Central memory CD8-positive, alpha-beta T cell (primary cell): ENCODE data around the gene NCOA5.

Source experiments
- ATAC-seq: fragments of 150-1000 bp; cut with Tn5 transposase; replicated peaks from 2 replicates; pipeline ENCODE4 v1.10.0; 2022; ENCODE audit warnings: mild to moderate bottlenecking, moderate FRiP score, moderate number of reproducible peaks; ENCODE audit not compliant: poor library complexity, severe bottlenecking; ENCODE audit errors: extremely low read depth
- DNase-seq, 2 donors: peaks; one replicate each; pipeline ENCODE4 v3.0.0; 2021; ENCODE audit warnings: low spot score in 2 of 2
- H3K27ac Mint-ChIP-seq: one replicate; pipeline ENCODE4 v1.8.0; 2022; ENCODE audit warnings: low read depth, mild to moderate bottlenecking, moderate library complexity, mixed read lengths
- H3K27me3 Mint-ChIP-seq: one replicate; pipeline ENCODE4 v1.8.0; 2022; ENCODE audit warnings: mixed read lengths
- H3K36me3 Mint-ChIP-seq: one replicate; pipeline ENCODE4 v1.8.0; 2022; ENCODE audit warnings: mild to moderate bottlenecking, moderate library complexity, mixed read lengths; ENCODE audit not compliant: insufficient read depth
- H3K4me1 Mint-ChIP-seq: one replicate; pipeline ENCODE4 v1.8.0; 2022; ENCODE audit warnings: mixed read lengths
- H3K4me3 Mint-ChIP-seq: one replicate; pipeline ENCODE4 v1.8.0; 2022; ENCODE audit warnings: mild to moderate bottlenecking, moderate library complexity, mixed read lengths
- H3K9me3 Mint-ChIP-seq: one replicate; pipeline ENCODE4 v1.8.0; 2022; ENCODE audit warnings: mixed read lengths

The NCOA5 gene

DNA sequence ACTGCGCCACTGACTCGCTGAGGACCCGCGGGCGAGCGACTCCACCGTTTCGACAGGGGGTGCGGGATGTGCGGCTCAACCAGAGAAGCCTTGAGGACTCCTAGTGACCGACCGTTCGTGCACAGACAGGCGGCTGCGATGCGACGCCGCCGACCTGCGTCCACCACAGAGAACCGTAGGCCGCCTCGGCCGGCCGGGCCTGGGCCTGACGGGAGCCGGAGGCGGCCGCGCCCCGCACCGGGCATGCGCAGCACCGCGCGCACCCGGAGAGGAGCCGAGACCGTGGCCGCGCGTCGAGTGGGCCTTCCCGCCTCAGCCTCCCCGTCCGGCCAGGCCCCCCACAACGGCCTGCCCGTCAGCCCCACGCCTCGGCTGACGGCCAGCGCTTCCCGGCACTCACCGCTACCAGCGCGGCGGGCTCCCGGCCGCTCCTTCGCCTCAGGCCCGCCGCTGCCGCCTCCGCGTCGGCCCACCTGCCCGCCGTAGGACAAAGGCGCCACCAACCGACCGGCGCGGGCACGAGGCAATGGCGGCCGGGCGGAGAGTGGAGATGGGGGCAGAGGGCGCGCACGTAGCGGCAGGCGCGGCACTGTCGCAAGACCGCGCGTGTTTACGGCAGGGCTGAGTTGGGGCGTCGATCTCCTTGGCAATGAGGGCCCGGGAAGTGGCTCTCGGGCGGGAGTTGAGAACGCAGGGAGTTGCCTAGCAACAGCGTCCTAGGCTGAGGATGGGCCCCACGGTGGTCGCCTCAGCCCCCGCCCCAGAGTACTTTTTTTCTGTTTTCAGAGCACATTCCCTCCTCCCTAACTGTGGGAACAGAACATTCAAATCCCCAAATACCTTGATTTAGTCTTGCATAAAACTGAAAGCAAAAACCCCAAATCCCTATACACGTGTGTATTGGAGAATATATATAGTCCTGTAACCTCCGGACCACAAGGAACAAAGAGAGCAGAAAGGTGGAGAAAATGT lies at the start of gene NCOA5:
Gene NCOA5, minus strand, starts transcription at position 546 of the 972 bp plus-strand sequence. CDS start 10,538 bp downstream, outside the sequence.
- Mint-ChIP-seq H3K27me3 (no peaks in the 10 kb centered on the region), H3K27ac (peak within 1 kb of the TSS; percentile 84), H3K9me3 (no peaks in the 10 kb centered on the region), H3K4me3 (peak within 1 kb of the TSS; percentile 83), H3K36me3 (peaks cover 9% of the 10 kb centered on the region), H3K4me1 (peaks cover 43% of the 10 kb centered on the region)
- peak; percentile 84 for ATAC-seq
- DNase-seq, result peak; percentile 79 to 89

DNA sequence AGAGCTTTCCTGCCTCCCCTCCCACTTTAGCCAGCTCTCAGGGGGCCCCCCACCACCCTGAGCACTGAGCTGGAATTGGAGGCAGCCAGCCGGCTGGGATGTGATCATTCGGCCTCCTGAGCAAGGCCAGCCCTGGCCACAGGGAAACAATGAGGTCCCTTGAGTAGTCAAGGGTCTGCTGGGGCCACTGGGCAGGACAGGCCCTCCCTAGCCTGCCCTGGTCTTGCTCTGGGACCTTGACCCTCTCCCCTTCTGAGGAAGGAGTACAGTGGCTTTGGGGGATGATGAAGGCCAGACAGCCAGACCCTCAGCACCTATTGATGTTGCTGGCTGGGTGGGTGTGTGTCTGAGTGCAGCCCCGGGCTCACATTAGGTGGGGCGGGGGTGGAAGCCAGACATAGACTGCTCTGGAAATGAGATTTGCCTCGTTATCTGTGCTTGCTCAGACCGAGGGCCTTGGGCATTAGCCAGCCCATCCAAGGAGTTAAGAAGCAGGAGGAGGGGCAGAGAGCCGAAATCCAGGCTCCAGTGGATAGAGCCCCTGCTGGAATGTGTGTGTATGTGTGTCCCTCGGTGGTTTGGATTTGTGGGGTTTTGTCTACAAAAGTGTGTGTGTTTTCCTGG lies 49.6 kb upstream of the NCOA5 start:
- H3K27me3 Mint-ChIP-seq, result peaks cover 83% of the 10 kb centered on the region
- no peak for DNase-seq
- no peak for ATAC-seq
- H3K4me1 Mint-ChIP-seq, result no peaks in the 10 kb centered on the region
- H3K36me3 Mint-ChIP-seq, result peaks cover 1% of the 10 kb centered on the region
- H3K4me3 Mint-ChIP-seq, result no peak overlapping the region
- H3K27ac Mint-ChIP-seq, result no peak overlapping the region
- H3K9me3 Mint-ChIP-seq, result no peaks in the 10 kb centered on the region

DNA sequence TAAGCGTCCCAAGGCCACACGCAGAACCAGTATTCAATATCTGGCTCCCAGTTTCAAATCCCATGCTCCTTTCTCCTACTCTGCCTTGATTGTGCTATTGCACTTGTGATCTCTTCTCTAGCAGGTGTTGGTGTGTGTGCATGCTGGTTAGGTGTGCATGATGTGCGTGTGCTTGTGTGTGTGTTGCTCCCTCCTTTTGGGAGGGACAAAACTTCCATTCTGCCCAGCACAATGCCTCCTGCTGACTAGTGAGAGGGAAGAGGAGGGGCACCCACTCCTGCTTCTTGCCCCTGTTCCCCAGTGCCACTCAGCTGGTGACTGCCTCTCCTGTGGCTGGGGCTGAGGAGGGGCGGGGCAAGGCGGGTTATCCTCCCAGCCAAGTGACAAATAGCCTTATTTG lies 48.1 kb upstream of the NCOA5 start:
- DNase-seq, result no peak
- Mint-ChIP-seq H3K4me1 (peaks cover 2% of the 10 kb centered on the region), H3K36me3 (peaks cover 2% of the 10 kb centered on the region), H3K9me3 (no peaks in the 10 kb centered on the region), H3K4me3 (no peak overlapping the region), H3K27ac (no peak overlapping the region), H3K27me3 (peaks cover 76% of the 10 kb centered on the region)
- ATAC-seq, result no peak

DNA sequence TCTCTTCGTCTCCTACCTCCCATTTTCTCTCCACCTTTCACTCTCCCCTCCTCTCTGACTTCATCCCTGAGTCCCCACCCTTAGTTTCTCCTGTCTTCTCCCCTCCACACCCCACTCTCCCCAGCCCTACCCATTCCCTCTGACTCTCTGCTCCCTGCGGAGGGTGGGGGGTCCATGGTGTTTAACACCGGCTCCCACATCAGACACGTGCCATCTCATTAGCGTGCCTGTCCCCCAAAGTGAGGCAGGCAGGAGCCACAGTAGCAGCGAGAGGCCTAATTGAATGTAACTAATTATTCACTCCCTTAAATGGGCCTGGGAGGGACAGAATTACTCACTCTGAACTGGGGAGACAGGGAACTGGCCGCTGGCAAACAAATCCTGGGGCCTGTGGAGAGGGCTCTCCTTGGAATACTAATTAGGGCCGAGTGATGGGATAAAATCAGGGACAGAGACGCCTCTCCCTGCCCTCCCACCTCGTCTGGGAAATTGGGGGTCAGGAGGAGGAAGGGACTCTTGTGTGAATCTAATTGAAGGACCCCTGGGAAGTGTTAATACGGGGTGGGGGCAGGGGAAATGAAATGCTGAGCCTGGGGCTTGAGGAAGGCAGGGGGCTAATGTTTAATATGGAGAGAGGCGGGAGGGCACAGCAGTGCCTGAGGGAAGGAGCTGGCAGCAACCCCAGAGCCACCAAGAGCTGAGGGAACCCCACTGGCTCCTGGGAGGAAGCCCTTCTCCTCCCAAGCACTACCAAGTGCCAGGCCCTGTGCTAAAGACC lies 46.3 kb upstream of the NCOA5 start:
- DNase-seq (no peak), ATAC-seq (no peak)
- Mint-ChIP-seq H3K27ac (no peak overlapping the region), H3K4me1 (peaks cover 8% of the 10 kb centered on the region), H3K4me3 (no peak overlapping the region), H3K27me3 (peaks cover 76% of the 10 kb centered on the region), H3K36me3 (peaks cover 3% of the 10 kb centered on the region), H3K9me3 (no peaks in the 10 kb centered on the region)

DNA sequence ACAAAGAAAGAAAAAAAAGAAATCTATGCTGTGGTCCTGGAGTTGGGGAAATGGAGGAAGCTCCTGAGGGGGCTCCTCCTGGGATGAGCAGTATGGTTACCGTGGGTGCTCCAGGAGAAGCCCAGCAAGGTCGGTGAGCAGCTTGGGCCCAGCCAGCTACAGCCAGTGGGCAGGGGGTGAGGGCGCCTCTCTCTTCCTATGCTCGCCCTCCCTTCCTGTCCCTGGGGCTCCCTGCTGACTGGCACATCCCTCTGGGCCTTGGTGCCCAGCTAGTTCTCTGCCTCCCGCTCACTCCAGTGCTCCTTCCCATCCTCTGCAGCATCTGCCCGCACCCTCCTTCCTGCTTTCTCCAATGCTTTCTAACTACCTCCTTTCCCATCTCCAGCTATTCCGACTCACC lies 45.0 kb upstream of the NCOA5 start:
- H3K27ac Mint-ChIP-seq, result no peak overlapping the region
- H3K27me3 Mint-ChIP-seq, result peaks cover 76% of the 10 kb centered on the region
- no peak overlapping the region for H3K4me3 Mint-ChIP-seq
- no peak for ATAC-seq
- H3K9me3 Mint-ChIP-seq, result no peaks in the 10 kb centered on the region
- H3K36me3 Mint-ChIP-seq, result peaks cover 3% of the 10 kb centered on the region
- no peak for DNase-seq
- H3K4me1 Mint-ChIP-seq, result peaks cover 8% of the 10 kb centered on the region

DNA sequence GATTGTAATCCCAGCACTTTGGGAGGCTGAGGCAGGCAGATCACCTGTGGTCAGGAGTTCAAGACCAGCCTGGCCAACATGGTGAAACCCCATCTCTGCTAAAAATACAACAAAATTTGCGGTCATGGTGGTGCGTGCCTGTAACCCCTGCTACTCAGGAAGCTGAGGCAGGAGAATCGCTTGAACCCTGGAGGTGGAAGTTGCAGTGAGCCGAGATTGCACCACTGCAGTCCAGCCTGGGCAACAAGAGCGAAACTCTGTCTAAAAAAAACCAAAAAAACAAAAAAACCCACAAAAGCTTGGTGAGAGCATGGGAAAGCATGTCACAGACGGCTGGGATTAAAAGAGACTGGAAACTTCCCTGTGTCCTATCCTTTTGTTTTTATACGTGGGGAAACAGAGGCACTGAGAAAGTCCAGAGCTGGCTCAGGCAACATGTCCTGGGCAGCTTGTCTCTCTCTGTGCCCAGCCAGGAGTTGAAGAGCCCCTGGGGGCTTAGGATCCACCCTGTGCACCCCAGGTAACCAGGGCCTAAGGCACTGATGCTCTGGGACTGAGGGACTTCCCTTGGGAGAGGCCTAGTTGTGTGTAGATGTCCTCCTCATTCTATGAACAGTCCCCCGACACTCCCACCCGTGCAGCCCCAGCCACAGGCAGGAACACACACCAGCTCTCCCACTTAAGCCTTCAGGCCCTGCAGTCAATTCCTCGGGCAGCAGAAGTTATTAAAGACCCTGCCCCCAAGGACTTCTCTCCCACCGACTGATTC lies 44.3 kb upstream of the NCOA5 start:
- no peaks in the 10 kb centered on the region for H3K9me3 Mint-ChIP-seq
- H3K27me3 Mint-ChIP-seq, result peaks cover 76% of the 10 kb centered on the region
- ATAC-seq, result no peak
- no peak overlapping the region for H3K27ac Mint-ChIP-seq
- no peak for DNase-seq
- no peak overlapping the region for H3K4me3 Mint-ChIP-seq
- peaks cover 3% of the 10 kb centered on the region for H3K36me3 Mint-ChIP-seq
- H3K4me1 Mint-ChIP-seq, result peaks cover 8% of the 10 kb centered on the region

DNA sequence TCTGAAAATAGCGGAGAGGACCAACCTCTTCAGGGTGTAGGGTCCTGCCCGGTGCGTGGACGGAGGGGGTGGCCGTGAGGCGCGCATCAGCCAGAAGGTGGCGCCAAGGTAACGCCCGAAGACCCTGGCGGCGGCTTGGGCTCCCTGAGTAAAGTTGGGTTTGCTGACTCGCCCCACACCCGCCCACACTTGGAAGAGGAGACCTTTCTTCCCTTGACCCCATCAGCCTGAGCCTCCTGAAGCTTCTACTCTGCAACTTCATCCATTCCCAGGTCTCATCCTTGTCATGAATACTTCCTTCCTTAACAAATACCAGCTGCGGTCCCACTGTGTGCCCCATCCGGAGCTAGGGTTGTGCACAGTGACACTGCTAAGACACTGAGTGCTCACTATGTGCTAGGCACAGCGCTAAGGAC lies 43.0 kb upstream of the NCOA5 start:
- H3K4me3 Mint-ChIP-seq, result no peak overlapping the region
- H3K9me3 Mint-ChIP-seq, result no peaks in the 10 kb centered on the region
- DNase-seq (peak; percentile 15 to 30), ATAC-seq (peak; percentile 56)
- H3K4me1 Mint-ChIP-seq, result peaks cover 8% of the 10 kb centered on the region
- H3K27ac Mint-ChIP-seq, result no peak overlapping the region
- H3K27me3 Mint-ChIP-seq, result peaks cover 69% of the 10 kb centered on the region
- peaks cover 5% of the 10 kb centered on the region for H3K36me3 Mint-ChIP-seq

DNA sequence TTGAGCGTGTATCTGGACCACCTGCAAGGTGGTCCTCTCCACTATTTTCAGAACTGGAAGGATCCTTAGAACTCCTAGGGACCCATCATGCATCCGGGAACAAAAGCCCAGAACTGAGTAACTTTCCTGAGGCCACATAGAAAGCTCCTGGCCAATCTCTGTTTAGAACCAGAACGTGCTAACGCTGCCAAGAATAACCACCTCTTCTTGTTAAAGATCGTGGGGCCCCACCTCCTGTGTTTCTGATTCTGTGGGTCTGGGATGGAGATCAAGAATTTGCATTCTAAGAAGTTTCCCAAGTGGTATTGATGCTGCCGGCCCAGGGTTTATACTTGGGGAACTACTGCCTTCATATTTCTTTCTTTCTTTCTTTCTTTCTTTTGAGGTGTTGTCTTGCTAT lies 41.6 kb upstream of the NCOA5 start:
- H3K9me3 Mint-ChIP-seq, result no peaks in the 10 kb centered on the region
- H3K27me3 Mint-ChIP-seq, result peaks cover 64% of the 10 kb centered on the region
- DNase-seq, result no peak
- no peak overlapping the region for H3K4me3 Mint-ChIP-seq
- peaks cover 8% of the 10 kb centered on the region for H3K4me1 Mint-ChIP-seq
- peaks cover 5% of the 10 kb centered on the region for H3K36me3 Mint-ChIP-seq
- ATAC-seq, result no peak
- no peak overlapping the region for H3K27ac Mint-ChIP-seq

DNA sequence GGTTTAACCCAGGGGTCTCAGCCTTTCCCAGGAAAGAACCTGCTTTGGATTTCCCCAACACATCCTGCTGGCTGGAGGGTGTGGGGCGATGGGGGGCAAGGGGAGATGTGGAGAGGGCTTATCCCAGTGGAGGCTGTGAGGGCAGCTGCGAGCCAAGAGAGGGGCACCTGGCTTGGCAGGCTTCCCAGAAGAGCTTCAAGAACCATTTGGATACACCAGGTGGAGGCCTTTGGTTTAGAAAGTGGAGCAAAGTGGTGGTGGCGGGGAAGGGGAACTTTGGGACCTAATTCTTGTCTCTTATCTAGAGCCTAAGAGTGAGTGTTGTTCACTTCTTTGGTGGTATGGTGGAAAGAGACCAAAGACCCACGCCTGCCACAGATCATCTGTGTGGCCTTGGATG lies 40.8 kb upstream of the NCOA5 start:
- Mint-ChIP-seq H3K27ac (no peak overlapping the region), H3K4me1 (peaks cover 8% of the 10 kb centered on the region), H3K9me3 (no peaks in the 10 kb centered on the region), H3K27me3 (peaks cover 64% of the 10 kb centered on the region), H3K4me3 (no peak overlapping the region), H3K36me3 (peaks cover 6% of the 10 kb centered on the region)
- DNase-seq (no peak), ATAC-seq (no peak)

DNA sequence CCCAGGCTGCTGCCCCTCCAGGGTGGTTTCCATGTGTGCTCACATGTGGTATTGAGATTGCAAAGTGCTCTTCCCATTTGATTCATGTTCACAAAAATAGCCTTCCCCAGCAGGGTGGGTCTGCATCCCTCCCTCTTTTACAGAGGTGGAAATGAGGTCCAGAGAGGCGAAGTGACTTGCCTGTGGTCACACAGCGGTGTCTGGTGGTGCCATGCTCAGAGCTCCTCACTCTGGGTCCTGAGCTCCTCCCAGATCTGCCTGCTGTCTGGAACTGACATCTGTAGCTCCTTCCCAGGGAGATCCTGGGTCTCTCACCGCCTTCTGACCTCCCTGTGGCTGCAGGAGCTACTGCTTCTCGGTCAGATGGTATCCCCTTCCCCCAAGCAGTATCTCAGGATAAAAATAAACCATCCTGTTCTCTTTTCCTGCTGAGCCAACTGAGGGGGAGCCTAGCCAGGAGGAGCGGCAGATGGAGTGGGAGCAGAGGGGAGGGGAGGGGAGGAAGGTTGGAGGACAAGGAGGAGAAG lies 40.3 kb upstream of the NCOA5 start:
- Mint-ChIP-seq H3K27me3 (peaks cover 66% of the 10 kb centered on the region), H3K36me3 (peaks cover 8% of the 10 kb centered on the region), H3K4me1 (peaks cover 8% of the 10 kb centered on the region), H3K27ac (no peak overlapping the region), H3K9me3 (no peaks in the 10 kb centered on the region), H3K4me3 (no peak overlapping the region)
- DNase-seq (no peak), ATAC-seq (no peak)

DNA sequence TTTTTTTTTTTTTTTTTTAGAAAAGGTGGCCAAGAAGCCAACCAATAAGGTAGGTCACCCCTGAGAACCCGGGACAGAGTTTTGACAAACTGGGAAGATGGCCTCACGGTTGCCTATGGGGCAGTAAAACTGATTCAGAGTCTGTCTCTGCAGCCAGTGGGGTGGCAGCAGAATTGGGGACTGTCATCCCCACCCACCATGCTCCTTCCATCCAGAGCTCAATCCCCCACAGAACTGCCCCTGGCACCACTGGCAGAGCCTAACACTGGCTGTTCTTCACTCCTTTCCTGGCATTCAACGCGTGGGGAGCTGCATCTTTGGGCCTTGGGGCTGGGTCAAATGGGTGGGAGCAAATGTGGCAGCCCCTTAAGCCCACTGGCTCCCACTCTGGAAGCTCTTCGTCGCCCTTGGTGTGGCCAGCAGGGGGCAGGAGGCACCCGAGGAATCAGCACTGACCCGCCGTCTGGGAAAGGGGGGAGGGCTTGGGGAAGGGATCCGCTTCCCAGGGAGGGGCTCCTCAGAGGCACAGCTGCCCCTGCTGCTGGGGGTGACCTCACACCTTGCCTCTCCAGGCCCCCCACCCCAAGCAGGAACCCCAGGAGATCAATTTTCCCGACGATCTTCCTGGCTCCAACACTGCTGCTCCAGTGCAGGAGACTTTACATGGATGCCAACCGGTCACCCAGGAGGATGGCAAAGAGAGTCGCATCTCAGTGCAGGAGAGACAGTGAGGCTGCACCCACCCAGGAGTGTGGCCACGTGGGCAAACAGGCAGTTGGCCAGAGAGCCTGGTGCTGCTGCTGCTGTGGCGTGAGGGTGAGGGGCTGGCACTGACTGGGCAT lies 38.8 kb upstream of the NCOA5 start:
- H3K4me1 Mint-ChIP-seq, result peaks cover 8% of the 10 kb centered on the region
- H3K9me3 Mint-ChIP-seq, result no peaks in the 10 kb centered on the region
- DNase-seq (no peak), ATAC-seq (no peak)
- H3K27me3 Mint-ChIP-seq, result peaks cover 66% of the 10 kb centered on the region
- no peak overlapping the region for H3K27ac Mint-ChIP-seq
- H3K4me3 Mint-ChIP-seq, result no peak overlapping the region
- H3K36me3 Mint-ChIP-seq, result peaks cover 14% of the 10 kb centered on the region
